ENCODE data around the gene MVK. TPM values are rescaled to one million over a fixed set of nuclear protein-coding genes. Genes with fewer than 3 reads are reported as not detected.

The MVK gene
- total RNA-seq, 1 donor from 2014 or later: 53.6 TPM

DNA sequence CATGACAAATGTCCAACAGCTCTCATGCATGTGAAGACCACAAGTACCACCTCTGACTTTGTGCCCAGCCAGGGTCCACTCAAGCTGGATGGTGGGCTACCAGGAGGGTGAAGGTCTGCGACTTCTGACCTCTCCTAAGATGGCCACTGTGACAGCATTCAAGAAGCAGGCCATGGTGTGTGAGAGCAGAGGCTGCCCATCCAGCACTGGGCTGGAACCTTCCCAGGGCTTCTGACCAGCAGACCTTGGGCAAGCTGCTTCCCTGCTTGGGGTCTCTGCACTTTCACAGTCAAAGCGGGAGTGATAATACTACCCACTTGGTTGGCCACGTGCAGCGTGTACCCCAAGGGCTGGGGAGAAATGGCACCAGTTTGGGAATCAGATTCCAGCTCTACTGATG is 10.7 kb upstream of the MVK start:
- no peak overlapping the region for H3K27ac Mint-ChIP-seq (ENCODE audit: unreplicated experiment)
- H3K4me3 Mint-ChIP-seq (ENCODE audit: unreplicated experiment): no peak overlapping the region
- H3K27me3 Mint-ChIP-seq (ENCODE audit: unreplicated experiment): peaks cover 8% of the 10 kb centered on the region
- no peaks in the 10 kb centered on the region for H3K4me1 Mint-ChIP-seq (ENCODE audit: low read depth, unreplicated experiment)
- peaks cover 4% of the 10 kb centered on the region for H3K36me3 Mint-ChIP-seq (ENCODE audit: unreplicated experiment)
- H3K9me3 Mint-ChIP-seq (ENCODE audit: unreplicated experiment): peaks cover 6% of the 10 kb centered on the region
- TF ChIP-seq, protein P1, sequence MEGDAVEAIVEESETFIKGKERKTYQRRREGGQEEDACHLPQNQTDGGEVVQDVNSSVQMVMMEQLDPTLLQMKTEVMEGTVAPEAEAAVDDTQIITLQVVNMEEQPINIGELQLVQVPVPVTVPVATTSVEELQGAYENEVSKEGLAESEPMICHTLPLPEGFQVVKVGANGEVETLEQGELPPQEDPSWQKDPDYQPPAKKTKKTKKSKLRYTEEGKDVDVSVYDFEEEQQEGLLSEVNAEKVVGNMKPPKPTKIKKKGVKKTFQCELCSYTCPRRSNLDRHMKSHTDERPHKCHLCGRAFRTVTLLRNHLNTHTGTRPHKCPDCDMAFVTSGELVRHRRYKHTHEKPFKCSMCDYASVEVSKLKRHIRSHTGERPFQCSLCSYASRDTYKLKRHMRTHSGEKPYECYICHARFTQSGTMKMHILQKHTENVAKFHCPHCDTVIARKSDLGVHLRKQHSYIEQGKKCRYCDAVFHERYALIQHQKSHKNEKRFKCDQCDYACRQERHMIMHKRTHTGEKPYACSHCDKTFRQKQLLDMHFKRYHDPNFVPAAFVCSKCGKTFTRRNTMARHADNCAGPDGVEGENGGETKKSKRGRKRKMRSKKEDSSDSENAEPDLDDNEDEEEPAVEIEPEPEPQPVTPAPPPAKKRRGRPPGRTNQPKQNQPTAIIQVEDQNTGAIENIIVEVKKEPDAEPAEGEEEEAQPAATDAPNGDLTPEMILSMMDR (IDR thresholded peaks at IDR 0.05; ENCODE audit: partially characterized antibody, unreplicated experiment): no peak
- no peak for DNase-seq

GRCh38 chr12:109563291-109564284 is 10.0 kb upstream of the MVK start:
- TF ChIP-seq, protein P1 (IDR thresholded peaks at IDR 0.05; ENCODE audit: partially characterized antibody, unreplicated experiment): no peak
- H3K27ac Mint-ChIP-seq (ENCODE audit: unreplicated experiment): no peak overlapping the region
- H3K9me3 Mint-ChIP-seq (ENCODE audit: unreplicated experiment): peaks cover 6% of the 10 kb centered on the region
- peaks cover 8% of the 10 kb centered on the region for H3K27me3 Mint-ChIP-seq (ENCODE audit: unreplicated experiment)
- no peaks in the 10 kb centered on the region for H3K4me1 Mint-ChIP-seq (ENCODE audit: low read depth, unreplicated experiment)
- DNase-seq: no peak
- peaks cover 4% of the 10 kb centered on the region for H3K36me3 Mint-ChIP-seq (ENCODE audit: unreplicated experiment)
- H3K4me3 Mint-ChIP-seq (ENCODE audit: unreplicated experiment): no peak overlapping the region

- H3K27me3 Mint-ChIP-seq (ENCODE audit: unreplicated experiment): peaks cover 8% of the 10 kb centered on the region
These were observed 7.2 kb upstream of the MVK start for GRCh38 chr12:109566424-109566823.

DNA sequence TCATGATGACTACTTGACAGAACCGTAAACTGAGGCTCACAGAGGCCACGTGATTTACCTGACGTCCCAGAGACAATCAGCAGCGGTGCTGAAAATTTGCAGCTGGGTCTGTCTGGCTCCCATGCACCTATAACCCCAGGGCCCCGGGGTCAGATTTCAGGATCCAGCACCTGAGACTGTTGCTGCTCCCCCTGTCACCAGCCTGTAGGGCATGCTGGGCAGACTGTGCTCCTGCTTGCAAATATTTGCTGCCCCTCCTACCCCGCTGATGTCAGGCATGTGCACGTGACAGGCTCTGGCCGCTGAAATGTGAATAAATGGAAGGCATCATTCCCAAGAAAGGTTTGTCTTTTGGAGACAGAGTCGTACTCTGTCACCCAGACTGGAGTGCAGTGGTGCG is 6.3 kb upstream of the MVK start:
- peaks cover 1% of the 10 kb centered on the region for H3K4me1 Mint-ChIP-seq (ENCODE audit: low read depth, unreplicated experiment)
- H3K9me3 Mint-ChIP-seq (ENCODE audit: unreplicated experiment): peaks cover 2% of the 10 kb centered on the region
- H3K27ac Mint-ChIP-seq (ENCODE audit: unreplicated experiment): no peak overlapping the region
- H3K27me3 Mint-ChIP-seq (ENCODE audit: unreplicated experiment): peaks cover 3% of the 10 kb centered on the region
- no peak overlapping the region for H3K4me3 Mint-ChIP-seq (ENCODE audit: unreplicated experiment)
- peaks cover 4% of the 10 kb centered on the region for H3K36me3 Mint-ChIP-seq (ENCODE audit: unreplicated experiment)
- TF ChIP-seq, protein P1 (IDR thresholded peaks at IDR 0.05; ENCODE audit: partially characterized antibody, unreplicated experiment): no peak
- no peak for DNase-seq

More at GRCh38 chr12:109566424-109566823, 7.2 kb upstream of the MVK start:
- Mint-ChIP-seq H3K27ac (ENCODE audit: unreplicated experiment) (no peak overlapping the region), H3K36me3 (ENCODE audit: unreplicated experiment) (peaks cover 4% of the 10 kb centered on the region), H3K4me3 (ENCODE audit: unreplicated experiment) (no peak overlapping the region), H3K9me3 (ENCODE audit: unreplicated experiment) (peaks cover 6% of the 10 kb centered on the region), H3K4me1 (ENCODE audit: low read depth, unreplicated experiment) (peaks cover 1% of the 10 kb centered on the region)
- DNase-seq: no peak
- TF ChIP-seq, protein P1 (IDR thresholded peaks at IDR 0.05; ENCODE audit: partially characterized antibody, unreplicated experiment): no peak

DNA sequence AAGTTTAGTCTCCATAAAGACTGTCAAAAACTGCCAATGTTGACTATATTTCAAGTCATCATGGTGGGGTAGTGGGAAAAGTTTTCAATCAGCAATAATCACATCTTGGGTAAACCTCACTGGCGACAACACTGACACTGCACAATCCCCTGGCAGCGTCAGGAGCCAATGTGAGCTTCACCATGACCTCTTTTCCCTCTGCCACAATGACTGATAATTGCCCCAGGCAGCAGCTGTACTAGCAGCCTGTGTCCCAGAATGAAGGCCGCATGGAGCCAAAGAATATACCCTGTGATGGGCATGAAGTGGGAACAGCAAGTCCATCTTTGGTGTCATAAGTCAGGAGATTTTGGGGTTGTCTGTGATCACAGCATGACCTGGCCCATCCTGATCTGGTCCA is 5.6 kb upstream of the MVK start:
- Mint-ChIP-seq H3K4me1 (ENCODE audit: low read depth, unreplicated experiment) (peaks cover 3% of the 10 kb centered on the region), H3K9me3 (ENCODE audit: unreplicated experiment) (peaks cover 6% of the 10 kb centered on the region), H3K27ac (ENCODE audit: unreplicated experiment) (no peak overlapping the region), H3K27me3 (ENCODE audit: unreplicated experiment) (peaks cover 6% of the 10 kb centered on the region), H3K4me3 (ENCODE audit: unreplicated experiment) (no peak overlapping the region), H3K36me3 (ENCODE audit: unreplicated experiment) (peaks cover 4% of the 10 kb centered on the region)
- TF ChIP-seq, protein P1 (IDR thresholded peaks at IDR 0.05; ENCODE audit: partially characterized antibody, unreplicated experiment): no peak
- DNase-seq: no peak
